GM19238 (cell line): ENCODE measurements around the gene ARHGAP27.
A peak's percentile ranks its signal among the peaks of the same experiment; 100 is the strongest.

Source experiments
- DNase-seq: peaks from one replicate; pipeline ENCODE4 v3.0.0; 2011; ENCODE audit warnings: low spot score; ENCODE audit not compliant: insufficient read length

Gene ARHGAP27

GRCh38 chr17:45430738-45431530 lies 1.7 kb downstream of the ARHGAP27 start:
- peak; percentile 88 for DNase-seq

- DNase-seq = no peak
These were observed 2.5 kb downstream of the ARHGAP27 start for GRCh38 chr17:45430006-45430737.

- DNase-seq = no peak
These were observed 3.2 kb downstream of the ARHGAP27 start for GRCh38 chr17:45429339-45430005.

GRCh38 chr17:45428931-45429338 lies 3.7 kb downstream of the ARHGAP27 start:
- no peak for DNase-seq

GRCh38 chr17:45428050-45428617 lies 4.5 kb downstream of the ARHGAP27 start:
- peak; percentile 84 for DNase-seq

- no peak for DNase-seq
These were observed 5.4 kb downstream of the ARHGAP27 start for GRCh38 chr17:45427181-45427835.

GRCh38 chr17:45426561-45426960 lies 6.1 kb downstream of the ARHGAP27 start:
- no peak for DNase-seq

GRCh38 chr17:45425984-45426413 lies 6.7 kb downstream of the ARHGAP27 start:
- no peak for DNase-seq

- DNase-seq = no peak
These were observed 7.3 kb downstream of the ARHGAP27 start for GRCh38 chr17:45425125-45425983.

GRCh38 chr17:45424769-45425124 lies 7.9 kb downstream of the ARHGAP27 start:
- DNase-seq = no peak

- no peak for DNase-seq
These were observed 8.7 kb downstream of the ARHGAP27 start for GRCh38 chr17:45423975-45424335.

- DNase-seq = no peak
These were observed 9.2 kb downstream of the ARHGAP27 start for GRCh38 chr17:45423304-45423974.

GRCh38 chr17:45414990-45415881 lies 17.4 kb downstream of the ARHGAP27 start:
- no peak for DNase-seq

- no peak for DNase-seq
These were observed 19.2 kb downstream of the ARHGAP27 start for GRCh38 chr17:45413498-45413923.

- DNase-seq = no peak
These were observed 21.1 kb downstream of the ARHGAP27 start for GRCh38 chr17:45411348-45412105.

GRCh38 chr17:45410144-45411091 lies 22.3 kb downstream of the ARHGAP27 start:
- DNase-seq = peak; percentile 89

GRCh38 chr17:45409659-45410076 lies 23.0 kb downstream of the ARHGAP27 start:
- no peak for DNase-seq
